ENCODE data around the gene EN1. TPM values are rescaled to one million over a fixed set of nuclear protein-coding genes. Genes with fewer than 3 reads are reported as not detected.

Gene EN1
- total and polyA plus RNA-seq, 2 donors (not counting 3 experiments of a cell fraction or from before 2014, with no cell fraction given), result not detected

- Histone ChIP-seq H3K4me3 (replicated peaks in 1 of 3; ENCODE audit: insufficient read depth in 1 of 3, low read depth in 1 of 3, low read length in 3 of 3) (no peak overlapping the region), H3K9me1 (replicated peaks; ENCODE audit: control insufficient read depth, extremely low read depth, insufficient read depth, low read length) (no peaks in the 10 kb centered on the region), H3K4me1 (ENCODE audit: control insufficient read depth, extremely low read depth, insufficient read depth, low read length) (no peaks in the 10 kb centered on the region), H3K36me3 (ENCODE audit: control insufficient read depth in 2 of 2, extremely low read depth in 1 of 2, insufficient read depth in 2 of 2, low read length in 2 of 2) (no peaks in the 10 kb centered on the region), H3K27me3 (ENCODE audit: control insufficient read depth in 2 of 2, insufficient read depth in 2 of 2, low read length in 2 of 2) (peaks cover 85 to 92% of the 10 kb centered on the region in 2 experiments), H3K4me2 (ENCODE audit: insufficient read depth, low read length) (no peak overlapping the region), H2AFZ (ENCODE audit: low read depth, low read length) (no peak overlapping the region), H4K20me1 (replicated peaks; ENCODE audit: control insufficient read depth, extremely low read depth, insufficient read depth, low read length) (no peaks in the 10 kb centered on the region), H3K9ac (replicated peaks; ENCODE audit: extremely low read depth, insufficient read depth, low read length) (no peak overlapping the region), H3K9me3 (replicated peaks; ENCODE audit: control insufficient read depth, insufficient read depth, low read length) (no peaks in the 10 kb centered on the region), H3K79me2 (ENCODE audit: control insufficient read depth, insufficient read depth, low read length) (no peaks in the 10 kb centered on the region), H3K27ac (ENCODE audit: insufficient read depth, low read depth, low read length) (no peak overlapping the region)
- POLR2A ChIA-PET, result no interaction called here
- TF ChIP-seq CTCF (IDR thresholded peaks at IDR 0.05; ENCODE audit: extremely low read depth in 1 of 2, insufficient read depth in 1 of 2, low read depth in 1 of 2, low read length in 2 of 2) (no peak), JUN (IDR thresholded peaks at IDR 0.05; ENCODE audit: borderline replicate concordance, insufficient read depth, insufficient read length, low read depth) (no peak), POLR2A (IDR thresholded peaks at IDR 0.05; ENCODE audit: low read depth, low read length) (no peak), MYC (IDR thresholded peaks at IDR 0.05; ENCODE audit: low read depth, low read length) (no peak), EZH2 (IDR thresholded peaks at IDR 0.05; ENCODE audit: borderline replicate concordance, low read depth, low read length, severe bottlenecking) (no peak), FOS (IDR thresholded peaks at IDR 0.05; ENCODE audit: borderline replicate concordance, insufficient read depth, low read length) (no peak), MAX (IDR thresholded peaks at IDR 0.05; ENCODE audit: insufficient read depth, insufficient read length) (no peak), POLR2AphosphoS5 (IDR thresholded peaks at IDR 0.05; ENCODE audit: insufficient read depth, low read depth, low read length) (no peak), GATA2 (IDR thresholded peaks at IDR 0.05; ENCODE audit: insufficient read depth, insufficient read length, low read depth, low read length) (no peak)
- CTCF ChIA-PET, result interaction anchor here (1.4 kb wide), 1 partner anchor 17 kb away, joined by 3 read pairs; no protein-coding TSS in a partner anchor
- no TSS peak for BruUV-seq (replicated peaks)
- DNase-seq (ENCODE audit: low read depth, low spot score) (no peak), FAIRE-seq (no peak)
- intact Hi-C loops (cut with micrococcal nuclease), result no loop called here
- dilution Hi-C loops (cut with MboI; ENCODE audit: extremely low pct_ligation_motif_present, low sequenced_read_pairs), result no loop called here
These were observed 8.6 kb downstream of the EN1 start for GRCh38 chr2:118838741-118839455.

All from endothelial cell of umbilical vein (primary cell).